ENCODE results near the gene CRY2. TPM values are rescaled to one million over a fixed set of nuclear protein-coding genes. Genes with fewer than 3 reads are reported as not detected.

The CRY2 gene
- total and polyA plus RNA-seq, 3 donors from 2014 or later = 80.0 to 124 (median 109) TPM

- Histone ChIP-seq H3K4me3 (no peak overlapping the region), H3K27me3 (no peaks in the 10 kb centered on the region), H3K27ac (no peak overlapping the region), H3K36me3 (ENCODE audit: low read depth, missing control alignments) (no peaks in the 10 kb centered on the region), H3K9me3 (no peaks in the 10 kb centered on the region), H3K4me1 (no peaks in the 10 kb centered on the region)
- 81% methylated on average over 10 of the region's 10 CpGs; no CpG with 5 or more reads in 1 of the 2 donors for WGBS, 2 donors
- no peak for TF ChIP-seq CTCF (IDR thresholded peaks at IDR 0.05)
- TF ChIP-seq POLR2A (IDR thresholded peaks at IDR 0.05) = no peak
- DNase-seq = no peak
- intact Hi-C loops (cut with DNase I; ENCODE audit: low total_unique reads) = no loop called here
These were observed 84.5 kb downstream of the CRY2 start for GRCh38 chr11:45931739-45932138.

GRCh38 chr11:45932217-45932616 is 84.9 kb downstream of the CRY2 start:
- Histone ChIP-seq H3K27ac (no peak overlapping the region), H3K4me1 (no peaks in the 10 kb centered on the region), H3K9me3 (no peaks in the 10 kb centered on the region), H3K27me3 (no peaks in the 10 kb centered on the region), H3K4me3 (no peak overlapping the region), H3K36me3 (ENCODE audit: low read depth, missing control alignments) (no peaks in the 10 kb centered on the region)
- no peak for DNase-seq
- TF ChIP-seq POLR2A (IDR thresholded peaks at IDR 0.05) (no peak), CTCF (IDR thresholded peaks at IDR 0.05) (no peak)
- 82 to 89% methylated on average over 7 to 8 of the region's 8 CpGs for WGBS, 2 donors
- intact Hi-C loops (cut with DNase I; ENCODE audit: low total_unique reads) = no loop called here

Other genes with a start within 250 kb of the CRY2 start
- gene CHST1, start 181.9 kb upstream of the CRY2 start, total RNA-seq = 10 to 100 TPM in 1 of 2 donors, 1 to 10 TPM in 1; 6.2 to 10.6 TPM
- gene CHST1, start 181.9 kb upstream of the CRY2 start, polyA plus RNA-seq (ENCODE audit: insufficient read depth, low read depth, low replicate concordance) = 17.1 TPM
- gene SLC35C1, start 42.3 kb upstream of the CRY2 start, total RNA-seq = 10 to 100 TPM; 12.9 to 15.7 TPM
- gene SLC35C1, start 42.3 kb upstream of the CRY2 start, polyA plus RNA-seq (ENCODE audit: insufficient read depth, low read depth, low replicate concordance) = 10.4 TPM
- 10 to 100 TPM; 54.5 to 57.5 TPM for gene MAPK8IP1, start 38.2 kb downstream of the CRY2 start, total RNA-seq
- 62.9 TPM for gene MAPK8IP1, start 38.2 kb downstream of the CRY2 start, polyA plus RNA-seq (ENCODE audit: insufficient read depth, low read depth, low replicate concordance)
- gene FREY1, start 59.8 kb downstream of the CRY2 start, total RNA-seq = 10 to 100 TPM; 19.2 to 22.7 TPM
- gene FREY1, start 59.8 kb downstream of the CRY2 start, polyA plus RNA-seq (ENCODE audit: insufficient read depth, low read depth, low replicate concordance) = 59.2 TPM
- 10 to 100 TPM; 40.2 to 42.0 TPM for gene PEX16, start 70.4 kb downstream of the CRY2 start, total RNA-seq
- gene PEX16, start 70.4 kb downstream of the CRY2 start, polyA plus RNA-seq (ENCODE audit: insufficient read depth, low read depth, low replicate concordance) = 41.4 TPM
- 1 to 10 TPM; 2.1 to 3.4 TPM for gene LARGE2, start 75.2 kb downstream of the CRY2 start, total RNA-seq
- 4.7 TPM for gene LARGE2, start 75.2 kb downstream of the CRY2 start, polyA plus RNA-seq (ENCODE audit: insufficient read depth, low read depth, low replicate concordance)